CD4-positive, alpha-beta T cell treated with Interferon alpha-2 for 1 hour (primary cell): ENCODE results near the gene MAPKBP1.

ENCODE experiments used
- DNase-seq, 2 donors: peaks; one replicate each; pipeline ENCODE4 v3.0.0-alpha.2; 2020 to 2022

MAPKBP1 gene

DNA sequence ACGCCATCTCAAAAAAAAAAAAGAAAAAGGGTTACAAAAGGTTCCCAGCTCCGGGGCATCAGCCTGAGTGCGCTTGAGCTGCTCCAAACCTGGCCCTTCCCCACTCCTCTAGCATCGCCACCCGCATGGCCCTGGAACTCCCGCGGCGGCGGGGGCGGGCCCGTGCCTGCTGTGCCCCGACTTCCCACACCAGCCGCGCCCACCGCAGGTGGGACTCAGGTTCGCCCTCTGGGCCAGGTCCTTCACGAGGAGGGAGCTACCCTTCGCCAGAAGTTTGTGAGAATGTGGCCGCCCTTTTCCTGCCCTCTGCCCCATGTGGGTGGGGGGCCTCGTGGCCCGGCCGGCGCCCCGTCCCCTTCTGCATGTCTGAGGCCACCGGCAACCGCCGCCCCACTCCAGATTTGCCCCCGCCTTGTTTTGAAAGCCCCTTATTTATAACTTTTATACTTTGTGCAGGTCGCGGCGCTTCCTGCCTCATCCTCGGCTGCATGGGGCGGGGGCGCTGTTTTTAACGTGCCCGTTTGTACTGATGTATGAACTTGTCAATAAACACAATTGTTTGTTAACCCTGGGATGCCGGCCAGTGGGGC, 53.1 kb downstream of the MAPKBP1 start:
- no peak for DNase-seq

DNA sequence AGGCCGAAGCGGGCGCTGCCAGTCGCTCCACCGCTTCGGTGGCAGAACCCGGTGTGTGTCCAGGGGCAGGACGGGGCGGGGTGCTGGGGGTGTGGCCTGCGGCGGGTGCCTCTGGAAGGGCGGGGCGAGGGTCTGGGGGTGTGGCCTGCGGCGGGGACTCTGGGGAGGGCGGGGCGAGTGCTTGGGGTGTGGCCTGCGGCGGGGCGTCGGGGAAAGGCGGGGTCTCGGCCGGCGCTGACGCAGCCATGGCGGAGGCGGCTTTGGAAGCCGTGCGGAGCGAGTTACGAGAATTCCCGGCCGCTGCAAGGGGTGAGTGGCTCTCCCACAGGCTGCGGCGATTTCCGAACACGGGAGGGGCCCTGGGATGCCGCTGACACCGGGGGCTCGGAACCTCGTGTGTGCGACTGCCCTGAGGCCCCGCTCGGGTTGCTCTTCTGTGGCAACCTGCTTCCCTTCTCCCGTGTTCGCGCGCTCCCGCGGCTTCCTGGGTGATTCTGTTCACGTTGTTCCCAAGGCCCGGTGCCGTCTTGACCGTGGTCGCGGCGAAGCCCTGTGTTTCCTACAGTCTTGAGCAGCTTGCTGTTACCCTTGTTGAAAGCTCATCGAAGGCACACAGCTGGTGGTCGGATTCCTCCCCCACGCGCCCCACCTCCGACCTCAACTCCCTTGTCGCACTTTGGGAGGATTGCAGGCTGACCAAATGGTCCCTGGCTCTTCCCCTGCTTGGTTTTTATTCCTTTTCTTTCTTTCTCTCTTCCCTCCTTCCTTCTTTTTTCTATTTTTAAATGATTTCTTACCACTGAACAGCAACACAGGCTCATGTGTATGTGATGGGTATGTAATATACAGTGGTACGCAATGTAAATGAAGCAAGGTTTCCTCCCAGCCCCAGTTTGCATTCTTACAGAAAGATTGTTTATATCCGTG, 53.9 kb downstream of the MAPKBP1 start, which contains the start of gene JMJD7:
Gene JMJD7 (plus strand): TSS at position 213 of the 927 bp plus-strand sequence. CDS start 33 bp downstream, at position 246.
- peak; percentile 90 to 93 for DNase-seq

DNA sequence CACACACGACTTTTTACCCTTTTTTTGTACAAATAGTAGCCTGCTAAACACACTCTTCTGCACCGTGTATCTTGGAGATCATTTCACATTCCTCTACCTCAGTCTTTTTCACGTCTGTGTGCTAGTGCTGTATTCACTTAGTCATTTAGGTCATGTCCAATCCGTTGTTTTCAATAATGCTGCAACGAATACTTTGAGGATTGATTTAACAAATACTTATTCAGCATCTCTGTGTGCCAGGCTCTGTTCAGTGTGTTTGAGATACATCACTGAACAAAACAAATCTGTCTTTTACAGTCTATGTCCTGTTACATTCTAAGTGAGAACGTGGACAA, 54.5 kb downstream of the MAPKBP1 start:
- DNase-seq, result no peak

DNA sequence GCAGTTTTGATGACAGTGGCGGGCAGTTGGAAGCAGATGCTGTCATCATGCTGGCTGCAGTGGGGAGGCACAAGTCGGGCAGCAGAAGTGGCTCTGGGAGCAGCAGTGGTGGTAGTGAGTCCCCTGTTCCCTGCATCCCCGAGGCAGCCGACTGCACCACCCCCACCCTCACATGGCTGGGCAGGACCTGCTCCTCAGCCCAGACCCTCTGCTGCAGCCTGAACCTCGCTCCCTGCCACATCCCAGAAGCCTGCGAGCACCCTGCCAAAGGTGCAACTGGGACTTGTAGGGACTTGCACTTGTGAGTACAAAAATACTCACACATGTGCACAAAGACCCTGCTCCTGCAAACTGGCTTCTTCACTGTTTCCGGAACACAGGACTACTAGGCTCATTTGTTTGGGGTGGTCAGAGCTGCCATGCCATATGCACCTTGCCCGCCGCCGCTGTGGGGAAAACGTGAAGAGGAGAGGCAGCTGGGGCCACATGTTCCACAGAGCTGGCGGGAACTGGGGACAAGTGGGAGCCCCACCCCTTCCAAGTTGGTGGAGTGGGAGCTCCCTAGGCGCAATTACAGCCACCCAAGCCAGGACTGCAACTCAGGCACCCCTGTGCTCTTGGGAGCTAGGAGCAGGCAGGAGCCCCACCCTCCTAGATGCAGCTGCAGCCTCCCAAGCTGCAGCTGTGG, 55.8 kb downstream of the MAPKBP1 start:
- no peak for DNase-seq

DNA sequence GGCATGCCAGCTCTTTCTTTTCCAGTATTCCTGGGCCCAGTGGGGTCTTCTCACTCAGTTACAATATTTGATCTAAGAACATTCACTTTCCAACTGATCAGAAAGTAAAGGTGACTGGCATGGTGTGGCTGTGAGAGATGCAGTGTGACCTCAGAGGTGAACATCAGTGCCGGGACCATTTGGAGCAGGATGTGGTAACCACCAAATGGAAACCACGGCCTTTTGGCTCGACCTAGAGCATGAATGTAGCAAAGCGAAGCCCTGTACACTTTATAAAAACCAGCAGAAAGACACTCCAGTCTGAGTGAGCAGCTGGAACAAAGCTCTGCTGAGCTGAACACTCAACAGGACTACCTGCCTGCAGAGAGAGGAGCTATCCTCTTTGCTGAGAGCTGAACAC, 57.0 kb downstream of the MAPKBP1 start:
- peak; percentile 7 to 60 for DNase-seq

DNA sequence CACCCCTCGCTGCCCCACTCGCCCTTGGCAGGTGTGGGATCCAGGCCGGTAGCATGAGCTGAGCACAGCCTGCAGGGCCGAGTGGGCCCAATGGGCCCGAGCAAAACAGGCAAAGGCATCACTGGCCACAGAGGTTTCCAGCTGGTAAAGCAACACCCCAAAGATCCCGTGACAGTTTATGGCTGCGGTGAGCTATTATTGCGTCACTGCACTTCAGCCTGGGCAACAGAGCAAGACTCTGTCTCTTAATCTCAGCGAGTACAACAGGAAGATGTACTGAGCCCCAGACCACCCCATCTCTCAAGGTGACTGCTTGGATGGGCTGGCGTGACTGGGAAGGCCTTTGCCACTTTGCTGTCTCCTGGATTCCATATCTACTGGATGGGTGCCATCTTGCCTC, 57.9 kb downstream of the MAPKBP1 start:
- DNase-seq, result no peak

DNA sequence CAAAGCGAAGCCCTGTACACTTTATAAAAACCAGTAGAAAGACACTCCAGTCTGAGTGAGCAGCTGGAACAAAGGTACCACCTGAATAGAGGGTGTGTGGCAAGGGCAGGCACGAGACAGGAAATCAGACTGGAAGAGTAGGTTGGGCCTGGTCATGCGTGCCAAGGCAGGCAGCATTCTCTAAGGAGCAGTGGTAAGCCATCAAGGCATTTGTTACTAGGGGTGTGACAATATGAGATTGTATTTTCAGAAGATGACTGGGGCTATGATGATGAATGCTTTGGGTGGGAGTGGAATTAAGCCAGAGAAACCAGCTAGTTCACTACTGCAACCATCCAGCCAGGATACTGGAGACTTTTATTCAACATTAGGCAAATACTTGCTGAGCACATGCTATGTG, 58.6 kb downstream of the MAPKBP1 start:
- DNase-seq, result no peak

DNA sequence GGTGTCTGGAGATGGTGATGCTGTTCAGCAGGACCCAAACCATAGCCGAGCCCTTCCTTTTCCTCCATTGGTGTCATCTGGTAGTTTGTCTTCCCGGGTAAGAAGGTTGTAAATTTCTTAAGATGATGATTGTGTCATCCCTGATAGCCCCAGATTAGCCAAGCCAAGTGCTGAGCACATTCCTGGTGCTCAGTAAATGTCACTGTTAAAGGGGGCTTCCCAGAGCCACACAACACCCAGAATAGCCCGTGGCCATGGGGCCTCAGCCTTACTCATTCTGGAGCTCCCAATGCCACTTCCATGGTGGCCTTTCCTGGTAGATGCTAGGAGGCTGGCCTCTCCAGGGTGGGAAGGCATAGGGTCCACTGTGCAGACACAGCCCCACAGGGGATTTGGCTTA, 59.8 kb downstream of the MAPKBP1 start:
- DNase-seq, result no peak

DNA sequence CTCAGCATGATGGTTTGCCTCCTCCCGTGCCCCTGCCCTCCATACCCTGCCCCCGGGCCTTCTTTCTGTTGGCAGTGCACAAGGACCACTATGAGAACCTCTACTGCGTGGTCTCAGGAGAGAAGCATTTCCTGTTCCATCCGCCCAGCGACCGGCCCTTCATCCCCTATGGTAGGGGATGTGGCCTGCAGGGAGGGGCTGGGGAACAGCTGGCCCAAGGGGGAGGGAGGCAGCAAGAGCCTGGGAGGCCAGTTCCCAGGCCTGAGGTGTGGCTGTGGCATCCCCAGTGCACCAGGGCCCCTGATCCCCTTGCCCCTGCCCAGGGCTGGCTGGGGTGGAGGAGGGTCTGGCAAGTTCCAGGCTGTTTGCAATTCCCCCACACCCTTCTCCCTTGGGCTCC, 61.8 kb downstream of the MAPKBP1 start:
- no peak for DNase-seq

DNA sequence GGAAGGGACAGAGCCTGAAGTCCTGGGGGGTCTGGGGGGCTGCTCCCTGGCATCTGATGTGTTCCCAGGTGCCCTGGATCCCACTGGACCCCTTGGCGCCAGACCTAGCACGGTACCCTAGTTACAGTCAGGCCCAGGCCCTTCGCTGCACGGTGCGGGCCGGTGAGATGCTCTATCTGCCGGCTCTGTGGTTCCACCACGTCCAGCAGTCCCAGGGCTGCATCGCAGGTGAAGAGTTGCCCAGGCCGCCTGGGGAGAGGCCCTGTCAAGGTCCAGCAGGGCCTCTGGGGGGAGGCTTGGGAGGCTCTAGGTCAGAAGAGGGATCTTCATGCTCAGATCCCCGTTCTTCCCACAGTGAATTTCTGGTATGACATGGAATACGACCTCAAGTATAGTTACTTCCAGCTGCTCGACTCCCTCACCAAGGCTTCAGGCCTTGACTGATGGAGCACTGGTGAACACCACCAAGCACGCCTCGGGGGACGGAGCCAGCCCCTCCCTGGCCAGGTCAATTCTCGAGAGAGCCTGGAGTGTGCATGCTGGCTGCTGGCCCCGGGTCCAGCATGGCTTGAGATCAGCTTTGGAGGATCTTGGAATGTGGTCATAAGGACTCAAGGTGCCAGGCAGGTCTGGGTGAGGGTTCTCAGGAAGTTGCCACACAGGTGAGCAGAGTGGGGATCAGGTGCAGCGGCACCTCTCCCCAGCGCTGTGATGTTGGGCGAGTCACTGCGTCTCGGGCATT, 62.6 kb downstream of the MAPKBP1 start:
- no peak for DNase-seq

DNA sequence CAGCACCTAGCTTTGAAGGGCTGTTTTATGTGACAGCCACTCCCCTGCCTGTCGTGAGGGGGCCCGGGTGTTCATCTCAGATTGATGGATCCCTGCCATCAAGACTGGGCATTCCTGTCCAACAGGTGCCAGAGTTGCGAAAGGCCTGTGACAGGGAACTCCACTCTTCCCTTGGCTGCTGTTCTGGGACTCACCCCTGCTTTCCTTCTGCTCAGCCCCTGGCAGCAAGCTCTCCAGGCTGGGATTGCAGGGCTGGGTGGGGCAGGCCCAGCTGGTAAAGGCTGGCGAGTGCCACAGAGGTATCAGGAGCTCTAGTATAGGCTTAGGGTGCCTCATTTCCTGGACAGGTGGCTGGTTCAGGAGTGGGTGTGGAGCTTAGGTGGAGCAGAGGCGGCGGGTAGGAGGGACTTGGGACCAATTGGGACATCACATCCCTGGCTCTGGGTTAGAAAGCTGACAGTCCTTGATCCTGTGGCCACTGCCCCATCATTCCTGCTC, 64.2 kb downstream of the MAPKBP1 start, which contains the start of gene PLA2G4B:
Gene PLA2G4B (plus strand): TSS at position 448 of the 498 bp plus-strand sequence. CDS start 67 bp downstream, outside the sequence.
- DNase-seq, result no peak

DNA sequence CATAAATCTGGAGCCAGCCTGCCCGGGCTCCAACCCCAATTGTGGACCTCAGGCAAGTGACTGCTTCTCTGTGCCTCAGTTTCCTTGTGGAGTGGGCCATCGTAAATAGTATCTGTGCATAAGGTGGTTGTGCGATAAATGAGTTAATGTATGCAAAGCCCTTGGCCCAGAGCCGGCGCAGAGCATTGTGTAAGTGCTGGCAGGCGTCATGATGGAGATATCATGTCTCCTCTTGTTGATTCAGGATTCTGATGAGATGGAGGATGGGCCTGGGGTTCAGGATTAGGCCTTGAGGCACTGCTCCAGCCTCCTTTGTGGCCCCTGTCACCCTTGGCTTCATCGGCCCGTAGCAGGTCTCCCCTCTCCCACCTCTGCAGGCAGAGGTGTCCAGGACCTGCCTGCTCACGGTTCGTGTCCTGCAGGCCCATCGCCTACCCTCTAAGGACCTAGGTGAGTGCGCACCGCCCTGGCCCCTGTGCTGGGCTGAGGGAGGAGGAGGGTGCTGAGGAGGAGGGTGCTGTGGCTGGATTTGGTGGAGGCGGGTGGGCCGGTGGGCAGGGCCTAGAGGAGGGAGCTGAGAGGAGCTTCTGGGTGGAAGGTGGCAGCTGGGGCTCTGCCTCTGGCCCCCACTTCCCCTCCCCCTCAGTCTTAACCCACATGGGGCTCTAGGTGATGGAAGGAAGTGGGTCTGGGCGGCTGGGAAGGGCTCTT, 65.7 kb downstream of the MAPKBP1 start:
- no peak for DNase-seq

DNA sequence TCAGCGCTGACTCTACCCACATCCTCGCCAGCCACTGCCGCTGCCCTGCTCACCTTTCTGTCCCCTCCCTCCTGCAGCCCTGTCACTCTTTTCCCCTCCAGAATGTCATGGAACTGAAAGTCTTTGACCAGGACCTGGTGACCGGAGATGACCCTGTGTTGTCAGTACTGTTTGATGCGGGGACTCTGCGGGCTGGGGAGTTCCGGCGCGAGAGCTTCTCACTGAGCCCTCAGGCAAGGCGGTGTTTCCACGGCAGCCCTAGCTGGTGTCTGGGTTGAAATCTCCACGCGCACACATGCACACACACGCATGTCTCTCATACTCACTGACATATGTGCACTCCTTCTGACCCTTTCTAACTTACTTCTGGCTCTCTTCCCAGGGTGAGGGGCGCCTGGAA, 66.4 kb downstream of the MAPKBP1 start:
- no peak for DNase-seq

DNA sequence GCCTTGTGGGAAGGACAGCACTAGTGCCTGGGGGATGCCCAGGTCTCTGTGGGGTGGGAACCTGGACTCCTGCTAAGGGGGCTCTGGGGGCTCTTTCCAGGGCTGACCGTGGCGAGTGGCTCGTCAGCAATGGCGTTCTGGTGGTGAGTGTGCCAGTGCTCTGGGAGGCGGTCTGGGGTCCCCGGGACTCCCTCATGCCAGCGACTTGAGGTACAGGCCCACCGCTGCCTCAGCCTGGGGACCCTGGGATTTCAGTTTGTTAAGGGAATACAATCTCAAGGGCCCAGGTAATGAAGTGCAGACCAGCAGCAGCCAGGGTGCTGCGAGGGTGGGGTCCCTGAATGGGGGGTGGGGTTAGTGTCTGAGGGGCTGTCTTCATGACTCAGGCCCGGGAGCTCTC, 66.8 kb downstream of the MAPKBP1 start:
- DNase-seq, result no peak

DNA sequence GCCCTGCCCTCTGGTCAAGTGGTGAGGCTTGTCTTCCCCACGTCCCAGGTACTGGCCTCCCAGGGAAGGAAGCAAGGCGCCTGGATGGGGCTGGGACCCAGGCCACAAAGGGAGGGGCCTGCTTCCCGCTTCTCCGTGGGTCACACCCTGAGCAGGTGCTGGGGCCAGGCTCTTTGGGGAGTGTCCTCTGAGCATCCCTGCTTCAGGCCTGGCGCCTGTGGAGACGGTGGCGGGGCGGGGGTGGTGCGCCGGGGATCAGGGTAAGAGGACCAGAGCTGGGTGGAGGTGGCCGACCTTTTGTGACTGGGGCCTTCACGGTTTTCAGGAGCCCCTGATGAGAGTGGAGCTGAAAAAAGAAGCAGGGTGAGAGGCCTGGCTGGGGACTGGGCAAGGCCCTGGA, 67.9 kb downstream of the MAPKBP1 start:
- DNase-seq, result no peak

DNA sequence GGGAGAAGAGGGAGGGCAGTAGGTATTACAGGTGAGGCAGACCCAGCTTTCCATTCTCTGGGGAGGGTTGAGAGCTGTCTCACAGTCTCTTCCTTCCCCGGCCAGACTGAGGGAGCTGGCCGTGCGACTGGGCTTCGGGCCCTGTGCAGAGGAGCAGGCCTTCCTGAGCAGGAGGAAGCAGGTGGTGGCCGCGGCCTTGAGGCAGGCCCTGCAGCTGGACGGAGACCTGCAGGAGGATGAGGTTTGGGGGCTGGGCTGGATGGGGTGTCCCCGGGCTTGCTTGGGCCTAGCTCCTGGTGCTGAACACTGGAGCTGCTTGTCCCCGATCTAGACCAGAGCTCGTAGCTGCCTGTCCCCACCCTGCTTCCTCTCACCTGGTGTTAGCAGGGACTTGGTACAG, 69.3 kb downstream of the MAPKBP1 start:
- no peak for DNase-seq

DNA sequence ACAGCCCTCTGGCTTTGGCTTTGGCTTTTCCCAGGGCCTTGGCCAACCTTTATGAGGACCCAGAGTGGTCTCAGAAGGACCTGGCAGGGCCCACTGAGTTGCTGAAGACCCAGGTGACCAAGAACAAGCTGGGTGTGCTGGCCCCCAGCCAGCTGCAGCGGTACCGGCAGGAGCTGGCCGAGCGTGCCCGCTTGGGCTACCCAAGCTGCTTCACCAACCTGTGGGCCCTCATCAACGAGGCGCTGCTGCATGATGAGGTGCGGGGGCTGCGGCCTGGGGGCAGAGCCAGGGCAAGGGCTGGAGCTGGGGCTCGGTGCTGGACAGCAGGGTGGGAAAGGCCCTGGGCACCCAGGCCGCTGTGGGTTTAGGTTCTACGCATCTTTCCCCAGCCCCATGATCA, 70.5 kb downstream of the MAPKBP1 start:
- DNase-seq, result no peak

DNA sequence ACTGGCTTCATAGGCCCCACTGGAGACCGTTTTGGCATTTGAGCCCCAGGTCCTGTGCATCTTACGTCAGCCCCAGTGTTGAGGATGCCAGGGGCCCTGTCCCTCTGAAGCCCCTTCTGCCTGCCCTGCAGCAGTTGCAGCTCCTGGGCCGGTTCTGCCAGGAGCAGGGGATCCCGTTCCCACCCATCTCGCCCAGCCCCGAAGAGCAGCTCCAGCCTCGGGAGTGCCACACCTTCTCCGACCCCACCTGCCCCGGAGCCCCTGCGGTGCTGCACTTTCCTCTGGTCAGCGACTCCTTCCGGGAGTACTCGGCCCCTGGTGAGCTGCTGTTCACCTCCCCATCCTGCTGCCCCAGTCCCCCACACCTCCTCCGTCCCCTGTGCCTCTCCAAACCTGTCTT, 72.9 kb downstream of the MAPKBP1 start:
- DNase-seq, result no peak

DNA sequence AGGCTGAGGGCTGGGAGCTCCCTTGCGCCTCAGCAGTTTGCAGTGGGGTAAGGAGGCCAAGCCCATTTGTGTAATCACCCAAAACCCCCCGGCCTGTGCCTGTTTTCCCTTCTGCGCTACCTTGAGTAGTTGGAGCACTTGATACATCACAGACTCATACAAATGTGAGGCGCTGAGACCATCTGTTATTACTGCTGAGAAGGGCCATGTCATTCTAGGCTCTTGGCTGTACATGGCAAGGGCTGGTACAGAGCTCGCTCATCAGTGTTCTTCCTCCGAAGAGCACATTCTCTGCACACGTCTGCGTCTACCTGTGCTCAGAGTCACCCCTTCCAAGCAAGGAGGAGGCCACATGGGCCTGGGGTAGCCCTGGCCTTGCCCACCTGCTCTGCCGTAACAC, 73.7 kb downstream of the MAPKBP1 start:
- no peak for DNase-seq

DNA sequence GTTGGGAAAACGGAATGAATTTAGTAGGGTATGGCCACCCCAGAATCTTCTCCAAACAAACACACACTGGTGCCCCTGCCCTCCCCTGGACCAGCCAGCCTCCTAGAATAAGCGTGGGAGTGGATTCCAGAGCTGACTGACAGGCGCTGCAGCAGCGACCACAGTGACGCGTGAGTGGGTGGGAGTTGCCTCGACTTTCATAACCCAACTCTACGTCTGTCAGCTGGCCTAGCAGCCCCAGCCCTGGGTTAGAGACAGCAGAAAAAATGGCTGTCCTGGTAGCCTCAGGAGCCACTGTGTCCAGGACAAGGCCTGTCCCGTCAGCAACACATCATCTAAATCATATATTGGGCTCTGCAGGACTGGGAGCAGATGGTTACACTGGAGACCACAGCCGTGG, 74.3 kb downstream of the MAPKBP1 start:
- no peak for DNase-seq

DNA sequence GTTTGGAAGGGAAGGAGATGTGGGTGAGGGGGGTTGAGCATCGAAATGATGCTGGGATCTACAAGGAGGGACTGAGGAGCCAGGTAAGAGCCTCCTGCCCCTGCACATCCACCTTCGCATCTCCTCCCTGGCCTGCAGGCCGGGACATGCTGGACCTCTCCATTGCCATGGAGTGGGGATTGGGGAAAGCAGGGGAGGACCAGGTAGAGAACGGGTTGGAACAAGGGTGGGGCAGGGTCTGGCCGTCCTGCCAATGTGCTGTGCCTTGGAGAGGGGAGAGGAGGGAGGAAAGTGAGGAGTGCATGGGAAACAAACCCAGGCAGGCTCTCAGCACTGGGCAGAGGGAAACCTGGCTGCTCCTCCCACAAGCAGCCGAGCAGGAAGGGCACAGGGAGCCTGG, 74.9 kb downstream of the MAPKBP1 start:
- DNase-seq, result no peak

DNA sequence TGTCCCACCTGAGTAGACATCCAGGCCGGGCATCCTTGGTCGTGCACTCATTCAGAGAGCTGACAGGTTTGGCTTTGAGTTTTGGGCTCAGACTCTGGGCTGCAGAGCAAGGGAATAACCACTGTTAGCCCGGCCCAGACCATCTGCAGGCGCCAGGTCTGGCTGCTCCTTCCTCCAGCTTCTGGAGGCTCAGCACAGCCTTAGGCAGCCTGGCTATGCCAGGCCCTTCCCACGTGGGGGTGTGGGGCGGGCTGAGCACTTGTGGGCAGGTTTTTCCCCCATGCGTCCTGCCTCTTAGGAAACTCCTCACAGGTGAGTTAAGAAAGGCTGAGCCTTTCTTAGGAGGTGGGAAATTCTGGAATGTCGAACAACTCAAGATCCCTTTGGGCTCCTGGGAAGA, 75.6 kb downstream of the MAPKBP1 start:
- no peak for DNase-seq
